Measurements from ENCODE around the gene SUGP2.

Gene SUGP2

DNA sequence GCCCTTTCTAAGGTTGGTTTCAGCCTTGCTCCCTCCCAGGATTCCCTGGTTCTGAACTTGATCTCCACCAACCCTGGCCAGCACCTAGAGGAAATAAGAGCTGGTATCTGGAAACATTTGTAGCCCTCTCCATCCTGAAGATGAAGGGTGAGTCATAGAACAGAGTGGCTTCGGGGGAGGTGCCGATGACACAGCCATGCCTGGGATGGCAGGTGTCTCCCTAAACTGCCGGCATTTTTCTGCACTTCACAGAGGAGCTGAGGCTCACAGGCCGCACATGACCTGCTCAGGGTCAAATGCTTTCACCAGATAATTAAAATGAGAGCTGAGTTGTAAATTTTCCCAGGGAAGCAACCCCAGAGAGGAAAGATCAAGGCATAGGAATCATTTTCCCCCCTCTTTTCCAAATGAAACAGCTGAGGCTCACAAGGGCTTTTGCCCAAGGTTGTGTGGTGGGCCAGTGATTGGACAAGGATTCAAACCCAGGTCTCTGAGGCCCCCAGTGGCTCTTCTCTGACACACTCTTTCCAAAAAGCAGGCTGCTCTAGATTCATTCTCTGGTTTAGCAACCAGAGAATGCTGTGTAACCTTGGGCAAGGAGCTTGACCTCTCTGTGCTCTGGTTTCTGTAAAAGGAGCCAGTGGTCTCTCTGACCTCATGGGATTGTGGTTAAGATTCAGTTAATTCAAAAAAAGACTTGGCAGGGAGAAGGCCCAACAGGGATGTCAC lies 29.3 kb upstream of the SUGP2 start:
- TF ChIP-seq CTCF (IDR thresholded peaks at IDR 0.05) = no peak
- Histone ChIP-seq H3K9me3 (no peaks in the 10 kb centered on the region), H3K27ac (peak overlapping the region; percentile 80 to 85), H3K4me3 (peak overlapping the region; percentile 46 to 85), H3K4me1 (peaks cover 0 to 25% (median 17%) of the 10 kb centered on the region in 4 donors), H3K36me3 (peaks cover 0 to 25% (median 4%) of the 10 kb centered on the region in 3 donors), H3K27me3 (no peaks in the 10 kb centered on the region)
- DNase-seq = no peak
- intact Hi-C loops (cut with DNase I; ENCODE audit: low total_unique reads) = no loop called here

GRCh38 chr19:19061506-19061905 lies 28.2 kb upstream of the SUGP2 start:
- no peak overlapping the region for H3K4me3 ChIP-seq
- no peak for TF ChIP-seq CTCF (IDR thresholded peaks at IDR 0.05)
- no peak overlapping the region for H3K27ac ChIP-seq
- peaks cover 0 to 37% (median 8%) of the 10 kb centered on the region in 3 donors for H3K36me3 ChIP-seq
- no peak for DNase-seq
- H3K27me3 ChIP-seq = no peaks in the 10 kb centered on the region
- intact Hi-C loops (cut with DNase I; ENCODE audit: low total_unique reads) = no loop called here
- H3K4me1 ChIP-seq = peaks cover 0 to 25% (median 17%) of the 10 kb centered on the region in 4 donors
- no peaks in the 10 kb centered on the region for H3K9me3 ChIP-seq

GRCh38 chr19:19059837-19060611 lies 26.7 kb upstream of the SUGP2 start:
- no peak overlapping the region for H3K27ac ChIP-seq
- intact Hi-C loops (cut with DNase I; ENCODE audit: low total_unique reads) = no loop called here
- peaks cover 0 to 16% (median 11%) of the 10 kb centered on the region in 4 donors for H3K4me1 ChIP-seq
- H3K36me3 ChIP-seq = peaks cover 4 to 50% (median 15%) of the 10 kb centered on the region in 3 donors
- H3K27me3 ChIP-seq = no peaks in the 10 kb centered on the region
- DNase-seq = no peak
- no peaks in the 10 kb centered on the region for H3K9me3 ChIP-seq
- no peak for TF ChIP-seq CTCF (IDR thresholded peaks at IDR 0.05)
- H3K4me3 ChIP-seq = no peak overlapping the region

- Histone ChIP-seq H3K4me3 (no peak overlapping the region), H3K36me3 (peaks cover 10 to 58% (median 23%) of the 10 kb centered on the region in 3 donors), H3K27me3 (no peaks in the 10 kb centered on the region), H3K9me3 (no peaks in the 10 kb centered on the region), H3K4me1 (peaks cover 0 to 8% (median 5%) of the 10 kb centered on the region in 4 donors), H3K27ac (no peak overlapping the region)
- no peak for TF ChIP-seq CTCF (IDR thresholded peaks at IDR 0.05)
- intact Hi-C loops (cut with DNase I; ENCODE audit: low total_unique reads) = no loop called here
- DNase-seq = no peak
These were observed 25.9 kb upstream of the SUGP2 start for GRCh38 chr19:19059018-19059836.

DNA sequence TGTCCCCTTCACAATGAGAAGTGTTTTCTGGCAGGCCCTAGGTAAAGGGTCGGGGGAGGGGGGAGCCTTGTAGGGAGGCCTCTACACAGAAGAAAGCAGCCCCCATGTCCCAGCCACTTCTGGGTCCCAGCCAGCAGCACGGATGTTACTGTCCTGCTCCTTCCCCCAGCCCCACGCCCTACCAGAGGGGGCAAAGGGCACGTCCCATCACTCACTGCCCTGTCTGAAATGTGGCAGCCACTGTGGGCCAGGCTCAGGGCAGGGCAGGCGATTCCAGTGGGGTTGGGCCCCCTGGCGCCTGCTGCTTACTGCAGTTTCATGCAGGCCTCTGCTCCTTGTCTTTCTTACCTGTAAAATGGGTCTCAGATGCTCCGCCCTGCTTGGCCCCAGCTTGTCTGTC lies 24.4 kb upstream of the SUGP2 start:
- H3K9me3 ChIP-seq = no peaks in the 10 kb centered on the region
- H3K4me1 ChIP-seq = peaks cover 0 to 2% (median under 1%) of the 10 kb centered on the region in 4 donors
- intact Hi-C loops (cut with DNase I; ENCODE audit: low total_unique reads) = no loop called here
- no peak for TF ChIP-seq CTCF (IDR thresholded peaks at IDR 0.05)
- H3K36me3 ChIP-seq = peaks cover 12 to 67% (median 28%) of the 10 kb centered on the region in 3 donors
- DNase-seq = no peak
- H3K4me3 ChIP-seq = no peak overlapping the region
- no peaks in the 10 kb centered on the region for H3K27me3 ChIP-seq
- no peak overlapping the region for H3K27ac ChIP-seq

Measured in tibial artery (tissue), 4 donors.